NB4 (cell line): ENCODE measurements around the gene GPR141.

Experiments
- DNase-seq: peaks from one replicate; pipeline ENCODE4 v3.0.0; 2010; ENCODE audit warnings: low read depth
- H3K4me3 ChIP-seq: one replicate; pipeline ENCODE4 v1.5.1; 2011; ENCODE audit warnings: mild to moderate bottlenecking, low read depth, low read length, moderate library complexity
- CTCF ChIP-seq: IDR thresholded peaks from one replicate; pipeline ENCODE4 v1.5.1; 2012; ENCODE audit warnings: low read depth, low read length
- MAX ChIP-seq: IDR thresholded peaks from 2 replicates; pipeline ENCODE4 v1.6.1; 2011; ENCODE audit warnings: low read depth, low read length
- MYC ChIP-seq: IDR thresholded peaks from 2 replicates; pipeline ENCODE4 v1.6.1; 2011; ENCODE audit warnings: low read depth, low read length
- POLR2A ChIP-seq: IDR thresholded peaks from 2 replicates; pipeline ENCODE4 v1.6.1; 2011; ENCODE audit warnings: mild to moderate bottlenecking; ENCODE audit not compliant: insufficient read length; ENCODE audit errors: extremely low read depth

The GPR141 gene

GRCh38 chr7:37729181-37729580 lies 45.6 kb downstream of the GPR141 start:
- no peak for DNase-seq

DNA sequence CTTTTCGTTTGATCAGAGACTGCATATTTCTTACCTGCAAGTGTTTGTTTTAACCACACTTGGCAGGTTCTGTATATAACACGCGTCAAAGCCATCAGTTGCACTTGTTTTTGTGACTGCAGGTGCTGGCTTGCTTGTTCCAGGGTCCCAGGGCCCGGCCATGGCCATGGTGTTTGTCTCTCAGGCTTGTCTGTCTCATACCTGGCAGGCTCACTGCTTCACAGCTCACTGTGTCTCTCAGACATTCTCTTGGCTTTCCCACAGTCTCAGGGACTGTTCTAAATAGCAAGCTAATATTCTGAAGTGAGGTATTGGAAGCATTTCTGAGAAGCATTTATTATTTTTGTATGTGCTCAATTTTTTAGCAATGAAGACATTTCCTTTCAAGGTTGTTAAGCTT lies 46.9 kb downstream of the GPR141 start:
- DNase-seq: no peak
- no peak overlapping the region for H3K4me3 ChIP-seq
- TF ChIP-seq POLR2A (no peak), CTCF (no peak), MYC (no peak), MAX (no peak)

More at GRCh38 chr7:37729181-37729580, 45.6 kb downstream of the GPR141 start:
- TF ChIP-seq CTCF (no peak), POLR2A (no peak), MYC (no peak), MAX (no peak)
- H3K4me3 ChIP-seq: no peak overlapping the region

DNA sequence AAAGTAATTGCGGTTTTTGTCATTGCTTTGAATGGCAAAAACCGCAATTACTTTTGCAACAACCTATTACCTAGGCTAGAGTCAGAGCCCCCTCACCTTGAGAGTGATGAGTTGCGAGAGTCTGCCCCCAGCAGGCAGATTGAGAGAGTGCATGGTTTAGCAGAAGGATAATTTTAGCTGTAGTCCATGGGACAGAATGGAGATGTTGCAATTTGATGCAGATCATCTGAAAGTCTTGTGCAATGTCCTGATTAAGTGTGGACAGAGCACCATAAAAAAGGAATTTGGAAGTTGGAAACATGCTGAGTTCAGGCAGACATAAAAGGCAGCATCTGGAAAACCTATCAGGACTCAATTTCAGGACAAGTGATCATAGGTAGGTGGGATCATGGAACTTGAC lies 48.7 kb downstream of the GPR141 start:
- H3K4me3 ChIP-seq: no peak overlapping the region
- TF ChIP-seq POLR2A: no peak
- peak; percentile 96 for TF ChIP-seq CTCF
- peak; percentile 75 for TF ChIP-seq MYC
- peak; percentile 65 for TF ChIP-seq MAX
- peak; percentile 96 for DNase-seq

GRCh38 chr7:37732888-37733287 lies 49.3 kb downstream of the GPR141 start:
- TF ChIP-seq MAX (no peak), MYC (no peak), CTCF (no peak), POLR2A (no peak)
- DNase-seq: no peak
- H3K4me3 ChIP-seq: no peak overlapping the region

DNA sequence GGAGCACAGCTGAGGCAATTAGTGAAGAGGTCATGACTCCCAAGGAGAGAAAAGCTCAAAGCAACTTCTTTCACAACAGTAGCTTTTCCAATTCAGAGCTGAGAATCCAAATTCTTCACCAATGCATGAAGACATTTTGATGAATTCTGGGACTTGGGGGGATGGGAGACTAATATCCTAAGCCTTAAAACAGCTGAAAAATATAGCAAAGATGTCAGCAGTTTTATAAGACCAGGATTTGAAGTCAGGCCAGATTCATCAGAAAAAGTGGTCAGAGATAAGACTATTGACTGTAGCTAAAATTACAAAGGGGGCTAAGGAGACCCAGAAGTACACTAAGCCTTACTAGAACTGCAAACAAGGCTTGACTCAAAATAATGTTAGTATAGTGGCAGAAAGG lies 51.6 kb downstream of the GPR141 start:
- no peak overlapping the region for H3K4me3 ChIP-seq
- DNase-seq: no peak
- TF ChIP-seq MAX: no peak
- TF ChIP-seq MYC: no peak

GRCh38 chr7:37738321-37738720 lies 54.8 kb downstream of the GPR141 start:
- TF ChIP-seq MAX (no peak), CTCF (no peak), MYC (no peak), POLR2A (no peak)
- no peak overlapping the region for H3K4me3 ChIP-seq
- DNase-seq: no peak
